HepG2 (cell line): Measurements from ENCODE around the gene PSENEN. TPM values are rescaled to one million over a fixed set of nuclear protein-coding genes. Genes with fewer than 3 reads are reported as not detected.

Experiments used
- PHF21A ChIP-seq: sonication (generic); formaldehyde crosslinking; IDR thresholded peaks from 2 replicates; pipeline ENCODE4 v1.5.0; 2020; ENCODE audit warnings: mild to moderate bottlenecking, missing genetic modification reagents
- ZBTB38 ChIP-seq: sonication (generic); formaldehyde crosslinking; IDR thresholded peaks from 2 replicates; pipeline ENCODE4 v1.5.1; 2020; ENCODE audit warnings: mild to moderate bottlenecking, missing genetic modification reagents
- ZMAT3 ChIP-seq: sonication (generic); formaldehyde crosslinking; conservative IDR thresholded peaks from 2 replicates; pipeline ENCODE4 v1.7.0; 2021; ENCODE audit warnings: missing genetic modification reagents
- ZNF296 ChIP-seq: sonication (generic); formaldehyde crosslinking; conservative IDR thresholded peaks from 2 replicates; pipeline ENCODE4 v1.5.0; 2020; ENCODE audit warnings: mild to moderate bottlenecking, missing genetic modification reagents
- ZNF501 ChIP-seq: sonication (generic); formaldehyde crosslinking; IDR thresholded peaks from 2 replicates; pipeline ENCODE4 v1.5.1; 2020; ENCODE audit warnings: mild to moderate bottlenecking, moderate library complexity, missing genetic modification reagents
- polyA plus RNA-seq, 8 experiments: library from polyadenylated mRNA; depleted of rRNA in 3 of 8; stranded (reverse) in 7 of 8; unstranded in 1 of 8; fragments of >200 nt; fragmentation: Illumina TruSeq in 4 of 8; extraction: Trizol in 4 of 8; gene quantifications; 2 replicates each; pipeline versions ENCODE4 v1.2.1 to v1.2.3, GENCODE V29; 2011 to 2016; ENCODE audit warnings: low read depth in 4 of 8, missing spikeins in 1 of 8, mixed read lengths in 1 of 8; ENCODE audit not compliant: insufficient read depth in 1 of 8
- total RNA-seq, 5 experiments: library from RNA; depleted of rRNA; stranded (reverse); fragments of >200 nt; fragmentation: Illumina TruSeq; extraction: Trizol; gene quantifications; 2 replicates each; pipeline ENCODE4 v1.2.3, GENCODE V29; 2016; ENCODE audit warnings: low read depth in 1 of 5
- TF ChIP-seq, protein P1 (sequence below): sonication (generic); formaldehyde crosslinking; IDR thresholded peaks from 2 replicates; pipeline ENCODE4 v1.4.0; 2020; ENCODE audit warnings: mild to moderate bottlenecking, missing genetic modification reagents

PSENEN gene
- total and polyA plus RNA-seq, 2 of the 13 experiments (the other 11 are each of a cell fraction or from before 2014, with no cell fraction given) = 16.9 to 34.2 TPM

DNA sequence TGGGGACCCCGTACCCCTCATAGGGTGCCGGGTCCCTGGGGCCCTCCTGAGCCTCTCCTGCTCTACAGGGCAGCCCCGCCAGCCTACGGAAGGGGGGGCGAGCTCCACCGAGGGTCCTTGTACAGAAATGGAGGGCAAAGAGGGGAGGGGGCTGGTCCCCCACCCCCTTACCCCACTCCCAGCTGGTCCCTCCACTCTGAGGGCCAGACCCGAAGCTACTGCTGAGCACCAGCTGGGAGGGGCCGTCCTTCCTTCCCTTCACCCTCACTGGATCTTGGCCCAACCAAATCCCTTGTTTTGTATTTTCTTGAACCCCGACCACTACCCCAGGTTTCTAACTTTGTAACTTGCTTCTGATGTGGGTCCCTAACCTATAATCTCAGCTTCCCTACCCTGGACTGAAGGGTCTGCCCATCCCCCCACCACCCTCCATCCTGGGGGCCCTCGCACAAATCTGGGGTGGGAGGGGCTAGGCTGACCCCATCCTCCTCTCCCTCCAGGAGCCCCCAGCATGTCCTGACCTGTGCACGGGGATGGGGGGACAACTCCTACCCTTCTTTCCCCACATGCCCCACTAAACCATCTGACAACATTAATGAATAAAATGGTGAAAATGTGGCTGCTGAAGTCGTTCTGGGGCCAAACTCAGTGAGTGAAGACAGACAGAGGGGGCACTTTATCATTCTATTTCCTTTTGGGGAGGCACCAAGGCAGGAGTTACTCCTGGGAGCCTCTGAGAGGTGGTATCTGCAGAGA lies 42.9 kb downstream of the PSENEN start (continued):
- TF ChIP-seq, protein P1, sequence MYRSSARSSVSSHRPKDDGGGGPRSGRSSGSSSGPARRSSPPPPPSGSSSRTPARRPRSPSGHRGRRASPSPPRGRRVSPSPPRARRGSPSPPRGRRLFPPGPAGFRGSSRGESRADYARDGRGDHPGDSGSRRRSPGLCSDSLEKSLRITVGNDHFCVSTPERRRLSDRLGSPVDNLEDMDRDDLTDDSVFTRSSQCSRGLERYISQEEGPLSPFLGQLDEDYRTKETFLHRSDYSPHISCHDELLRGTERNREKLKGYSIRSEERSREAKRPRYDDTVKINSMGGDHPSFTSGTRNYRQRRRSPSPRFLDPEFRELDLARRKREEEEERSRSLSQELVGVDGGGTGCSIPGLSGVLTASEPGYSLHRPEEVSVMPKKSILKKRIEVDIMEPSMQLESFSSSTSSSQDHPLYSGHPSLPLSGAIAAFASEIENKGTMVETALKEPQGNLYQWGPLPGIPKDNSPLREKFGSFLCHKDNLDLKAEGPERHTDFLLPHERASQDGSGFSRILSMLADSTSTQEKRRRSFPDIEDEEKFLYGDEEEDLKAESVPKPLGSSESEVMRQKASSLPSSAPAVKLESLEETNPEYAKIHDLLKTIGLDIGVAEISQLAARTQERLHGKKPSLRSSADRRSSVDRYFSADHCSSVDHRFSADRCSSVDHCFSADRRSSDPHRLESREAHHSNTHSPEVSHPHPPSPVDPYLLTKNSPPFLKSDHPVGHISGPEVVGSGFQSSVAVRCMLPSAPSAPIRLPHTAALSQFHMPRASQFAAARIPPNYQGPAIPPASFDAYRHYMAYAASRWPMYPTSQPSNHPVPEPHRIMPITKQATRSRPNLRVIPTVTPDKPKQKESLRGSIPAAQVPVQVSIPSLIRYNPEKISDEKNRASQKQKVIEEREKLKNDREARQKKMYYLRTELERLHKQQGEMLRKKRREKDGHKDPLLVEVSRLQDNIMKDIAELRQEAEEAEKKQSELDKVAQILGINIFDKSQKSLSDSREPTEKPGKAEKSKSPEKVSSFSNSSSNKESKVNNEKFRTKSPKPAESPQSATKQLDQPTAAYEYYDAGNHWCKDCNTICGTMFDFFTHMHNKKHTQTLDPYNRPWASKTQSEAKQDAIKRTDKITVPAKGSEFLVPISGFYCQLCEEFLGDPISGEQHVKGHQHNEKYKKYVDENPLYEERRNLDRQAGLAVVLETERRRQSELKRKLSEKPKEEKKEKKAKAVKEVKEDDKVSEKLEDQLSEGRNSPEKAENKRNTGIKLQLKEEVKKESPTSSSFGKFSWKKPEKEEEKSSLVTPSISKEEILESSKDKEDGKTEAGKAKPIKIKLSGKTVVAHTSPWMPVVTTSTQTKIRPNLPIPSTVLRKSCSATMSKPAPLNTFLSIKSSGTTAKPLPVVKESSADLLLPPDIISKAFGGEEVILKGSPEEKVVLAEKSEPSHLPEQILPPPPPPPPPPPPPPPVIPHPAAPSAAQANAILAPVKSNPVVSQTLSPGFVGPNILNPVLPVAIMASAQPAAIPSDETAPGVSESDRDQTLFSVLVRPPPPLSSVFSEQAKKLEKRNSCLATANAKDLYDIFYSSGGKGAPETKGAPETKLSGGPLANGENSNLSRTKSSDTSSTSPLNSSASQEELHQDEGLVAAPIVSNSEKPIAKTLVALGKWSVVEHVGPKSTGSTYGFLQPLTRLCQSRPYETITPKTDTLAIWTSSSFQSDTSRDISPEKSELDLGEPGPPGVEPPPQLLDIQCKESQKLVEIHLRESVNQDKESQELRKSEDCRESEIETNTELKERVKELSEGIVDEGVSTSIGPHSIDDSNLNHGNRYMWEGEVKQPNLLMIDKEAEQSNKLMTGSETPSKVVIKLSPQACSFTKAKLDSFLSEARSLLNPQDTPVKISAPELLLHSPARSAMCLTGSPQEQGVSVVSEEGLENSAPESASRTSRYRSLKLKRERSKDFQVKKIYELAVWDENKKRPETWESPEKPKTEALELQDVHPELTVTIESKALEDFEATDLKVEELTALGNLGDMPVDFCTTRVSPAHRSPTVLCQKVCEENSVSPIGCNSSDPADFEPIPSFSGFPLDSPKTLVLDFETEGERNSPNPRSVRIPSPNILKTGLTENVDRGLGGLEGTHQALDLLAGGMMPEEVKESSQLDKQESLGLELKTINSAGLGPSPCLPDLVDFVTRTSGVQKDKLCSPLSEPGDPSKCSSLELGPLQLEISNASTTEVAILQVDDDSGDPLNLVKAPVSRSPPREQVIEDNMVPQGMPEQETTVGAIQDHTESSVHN (CRISPR knock-in tag) = no peak
- TF ChIP-seq ZMAT3 (no peak), ZBTB38 (CRISPR knock-in tag) (no peak), ZNF501 (CRISPR knock-in tag) (no peak), PHF21A (no peak), ZNF296 (CRISPR knock-in tag) (no peak)
